K562 (cell line): ENCODE data around the gene WDR1. TPM values are rescaled to one million over a fixed set of nuclear protein-coding genes. Genes with fewer than 3 reads are reported as not detected.

Experiments used
- ARID2 ChIP-seq: fragments of 450-650 bp; IDR thresholded peaks from 2 replicates; pipeline ENCODE4 v1.6.1; 2017; ENCODE audit warnings: antibody characterized with exemption, mild to moderate bottlenecking
- ATF1 ChIP-seq, 2 experiments: fragments of 450-650 bp in 1 of 2; IDR thresholded peaks; 2 replicates each; pipeline ENCODE4 v1.6.1; 2016; ENCODE audit warnings: missing compliant biosample characterization in 1 of 2, missing genetic modification characterization in 1 of 2
- BRD9 ChIP-seq: fragments of 450-650 bp; IDR thresholded peaks from 2 replicates; pipeline ENCODE4 v1.6.1; 2018; ENCODE audit warnings: low read depth; ENCODE audit not compliant: partially characterized antibody
- BRF1 ChIP-seq: IDR thresholded peaks from 3 replicates; pipeline ENCODE4 v1.6.1; 2011; ENCODE audit warnings: borderline replicate concordance, mild to moderate bottlenecking; ENCODE audit not compliant: insufficient read length; ENCODE audit errors: extremely low read depth
- CBX5 ChIP-seq: IDR thresholded peaks from 2 replicates; pipeline ENCODE4 v1.6.1; 2014; ENCODE audit warnings: low read depth, borderline replicate concordance
- EP300 ChIP-seq: IDR thresholded peaks from 2 replicates; pipeline ENCODE4 v1.6.1; 2012; ENCODE audit warnings: low read length, improper control_type of control experiment
- FOXA3 ChIP-seq, 2 experiments: fragments of 450-650 bp in 1 of 2; sonication (generic) in 1 of 2; formaldehyde crosslinking; IDR thresholded peaks in 1 of 2; conservative IDR thresholded peaks in 1 of 2; 2 replicates each; pipeline versions ENCODE4 v1.4.0 to v1.8.0; 2020 to 2022; ENCODE audit warnings: mild to moderate bottlenecking in 2 of 2, missing genetic modification reagents in 1 of 2
- FOXK2 ChIP-seq, 2 experiments: fragments of 450-650 bp; IDR thresholded peaks in 1 of 2; conservative IDR thresholded peaks in 1 of 2; 2 replicates each; pipeline ENCODE4 v1.6.1; 2016; ENCODE audit warnings: low read depth in 2 of 2, mild to moderate bottlenecking in 1 of 2
- HNRNPL ChIP-seq: fragments of 200-400 bp; formaldehyde crosslinking; IDR thresholded peaks from 2 replicates; pipeline ENCODE4 v1.6.1; 2017; ENCODE audit warnings: low read depth, mild to moderate bottlenecking, low read length
- KLF16 ChIP-seq: IDR thresholded peaks from 2 replicates; pipeline ENCODE4 v1.6.1; 2016; ENCODE audit warnings: antibody characterized with exemption
- MAFG ChIP-seq: fragments of 450-650 bp; conservative IDR thresholded peaks from 2 replicates; pipeline ENCODE4 v1.6.1; 2016; ENCODE audit warnings: missing genetic modification characterization, missing compliant biosample characterization
- NFE2 ChIP-seq: IDR thresholded peaks from 2 replicates; pipeline ENCODE4 v1.6.1; 2014; ENCODE audit warnings: antibody characterized with exemption, low read depth
- OTX1 ChIP-seq: fragments of 450-650 bp; formaldehyde crosslinking; IDR thresholded peaks from 2 replicates; pipeline ENCODE4 v1.4.0; 2022; ENCODE audit warnings: mild to moderate bottlenecking
- RHOXF2B ChIP-seq: fragments of 250-450 bp; sonication (Bioruptor Pico); conservative IDR thresholded peaks from 2 replicates; pipeline ENCODE4 v1.5.1; 2021
- SMARCB1 ChIP-seq: IDR thresholded peaks from 2 replicates; pipeline ENCODE4 v1.6.1; 2011; ENCODE audit warnings: improper control_type of control experiment, low read depth; ENCODE audit not compliant: insufficient read length
- SMARCE1 ChIP-seq: fragments of 450-650 bp; IDR thresholded peaks from 2 replicates; pipeline ENCODE4 v1.7.1; 2016; ENCODE audit warnings: mild to moderate bottlenecking
- SOX6 ChIP-seq: fragments of 450-650 bp; IDR thresholded peaks from 2 replicates; pipeline ENCODE4 v1.6.1; 2014; ENCODE audit warnings: mild to moderate bottlenecking
- STAT5A ChIP-seq: IDR thresholded peaks from 2 replicates; pipeline ENCODE4 v1.6.1; 2012; ENCODE audit warnings: low read length, inconsistent platforms, borderline replicate concordance
- TCF7L2 ChIP-seq: fragments of 150-350 bp; IDR thresholded peaks from 2 replicates; pipeline ENCODE4 v1.6.1; 2016; ENCODE audit warnings: low read depth, mild to moderate bottlenecking, low read length, moderate library complexity
- THRAP3 ChIP-seq: fragments of 450-650 bp; IDR thresholded peaks from 2 replicates; pipeline ENCODE4 v1.6.1; 2016; ENCODE audit warnings: mild to moderate bottlenecking, inconsistent platforms, borderline replicate concordance
- TRIM28 ChIP-seq: fragments of 450-650 bp; IDR thresholded peaks from 2 replicates; pipeline ENCODE4 v1.6.1; 2017
- U2AF1 ChIP-seq: fragments of 200-400 bp; formaldehyde crosslinking; optimal IDR thresholded peaks from 2 replicates; pipeline ENCODE3; 2017; ENCODE audit warnings: mild to moderate bottlenecking, low read depth, low read length, moderate library complexity
- ZFPM2 ChIP-seq: fragments of 250-450 bp; sonication (Bioruptor Pico); IDR thresholded peaks from 2 replicates; pipeline ENCODE4 v1.5.1; 2022; ENCODE audit warnings: mild to moderate bottlenecking
- ZNF3 ChIP-seq: fragments of 250-450 bp; sonication (Bioruptor Pico); IDR thresholded peaks from 2 replicates; pipeline ENCODE4 v1.5.0; 2021; ENCODE audit warnings: mild to moderate bottlenecking, moderate library complexity
- ZSCAN29 ChIP-seq: fragments of 450-650 bp; IDR thresholded peaks from 2 replicates; pipeline ENCODE4 v1.6.1; 2017
- polyA plus RNA-seq, 8 experiments: library from polyadenylated mRNA; depleted of rRNA in 4 of 8; stranded (reverse) in 5 of 8; unstranded in 3 of 8; fragments of >200 nt; fragmentation: Nextera tagmentation in 2 of 8; fragmentation: Illumina TruSeq in 1 of 8; extraction: Ambion mirVana in 2 of 8; extraction: Trizol in 1 of 8; gene quantifications; 2 replicates each; pipeline versions ENCODE4 v1.2.1 to v1.2.3, GENCODE V29; 2011 to 2014; ENCODE audit warnings: inconsistent platforms in 1 of 8, missing spikeins in 1 of 8
- total RNA-seq, 7 experiments: library from RNA; depleted of rRNA in 6 of 7; stranded (reverse); fragments of >200 nt in 6 of 7; fragmentation: Illumina TruSeq in 2 of 7; extraction: Trizol in 2 of 7; gene quantifications; 2 replicates each; pipeline versions ENCODE4 v1.2.1 to v1.2.3, GENCODE V29; 2011 to 2021; ENCODE audit warnings: low replicate concordance in 1 of 7
- TF ChIP-seq, protein P1 (sequence below): fragments of 200-800 bp; sonication (Bioruptor generic); IDR thresholded peaks from 2 replicates; pipeline ENCODE4 v1.6.1; 2017; ENCODE audit warnings: missing genetic modification characterization, missing compliant biosample characterization
- TF ChIP-seq, protein P2 (sequence below), 2 experiments: fragments of 450-650 bp; conservative IDR thresholded peaks; 2 replicates each; pipeline ENCODE4 v1.6.1; 2017; ENCODE audit warnings: mild to moderate bottlenecking in 2 of 2, moderate library complexity in 2 of 2
- TF ChIP-seq, protein P3 (sequence below): fragments of 450-650 bp; IDR thresholded peaks from 2 replicates; pipeline ENCODE4 v1.6.1; 2017; ENCODE audit warnings: mild to moderate bottlenecking, moderate library complexity

Gene WDR1
- total and polyA plus RNA-seq, 9 of the 15 experiments (the other 6 are each of a cell fraction or from before 2014, with no cell fraction given), result 16.1 to 213 (median 125) TPM

DNA sequence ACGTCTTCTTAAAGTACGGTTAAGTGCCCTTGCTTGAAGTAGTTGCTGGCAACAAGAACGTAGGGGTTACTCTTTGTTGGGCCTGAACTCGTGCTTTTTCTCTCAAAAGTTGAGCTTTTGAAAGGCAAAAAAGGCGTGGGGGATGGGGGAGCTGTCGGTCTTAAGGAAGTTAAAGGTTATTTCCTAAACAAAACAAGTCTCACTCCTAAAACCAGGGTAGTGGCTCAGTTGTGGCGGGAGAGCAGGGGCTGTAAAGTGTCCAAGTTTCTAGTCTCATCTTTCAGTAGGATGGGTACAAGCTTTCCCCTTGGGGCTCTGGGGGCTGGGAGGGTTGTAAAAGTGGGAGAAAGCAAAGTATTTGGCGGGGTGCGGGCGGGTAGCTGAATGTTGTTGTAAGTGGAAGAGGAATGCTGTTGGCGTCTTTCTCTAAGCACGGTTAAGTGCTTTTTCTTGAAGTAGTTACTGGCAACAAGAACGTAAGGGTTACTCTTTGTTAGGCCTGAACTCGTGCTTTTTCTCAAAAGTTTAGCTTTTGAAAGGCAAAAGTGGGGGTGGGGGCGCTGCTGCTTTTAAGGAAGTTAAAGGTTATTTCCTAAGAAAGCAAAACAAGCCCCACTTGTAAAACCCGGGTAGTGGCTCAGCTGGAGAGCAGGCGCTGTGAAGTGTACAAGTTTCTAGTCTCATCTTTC lies 904 bp upstream of the WDR1 start (continued):
- 0 out of 2 replicates have a peak, but pooled peaks have one; percentile 6 for TF ChIP-seq STAT5A
- TF ChIP-seq FOXK2 (conservative IDR thresholded peaks at IDR 0.05 in 1 of 2, IDR thresholded peaks at IDR 0.05 in 1 of 2; ENCODE audit: low read depth in 2 of 2), result 0 out of 4 replicates have a peak, but pooled peaks of 1 of the 2 experiments have one; percentile 8
- TF ChIP-seq ZNF3, result no peak
- TF ChIP-seq NFE2, result no peak
- TF ChIP-seq BRF1, result no peak
- no peak for TF ChIP-seq HNRNPL
- TF ChIP-seq, protein P1, sequence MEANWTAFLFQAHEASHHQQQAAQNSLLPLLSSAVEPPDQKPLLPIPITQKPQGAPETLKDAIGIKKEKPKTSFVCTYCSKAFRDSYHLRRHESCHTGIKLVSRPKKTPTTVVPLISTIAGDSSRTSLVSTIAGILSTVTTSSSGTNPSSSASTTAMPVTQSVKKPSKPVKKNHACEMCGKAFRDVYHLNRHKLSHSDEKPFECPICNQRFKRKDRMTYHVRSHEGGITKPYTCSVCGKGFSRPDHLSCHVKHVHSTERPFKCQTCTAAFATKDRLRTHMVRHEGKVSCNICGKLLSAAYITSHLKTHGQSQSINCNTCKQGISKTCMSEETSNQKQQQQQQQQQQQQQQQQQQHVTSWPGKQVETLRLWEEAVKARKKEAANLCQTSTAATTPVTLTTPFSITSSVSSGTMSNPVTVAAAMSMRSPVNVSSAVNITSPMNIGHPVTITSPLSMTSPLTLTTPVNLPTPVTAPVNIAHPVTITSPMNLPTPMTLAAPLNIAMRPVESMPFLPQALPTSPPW (CRISPR knock-in tag), result no peak
- TF ChIP-seq, protein P2, sequence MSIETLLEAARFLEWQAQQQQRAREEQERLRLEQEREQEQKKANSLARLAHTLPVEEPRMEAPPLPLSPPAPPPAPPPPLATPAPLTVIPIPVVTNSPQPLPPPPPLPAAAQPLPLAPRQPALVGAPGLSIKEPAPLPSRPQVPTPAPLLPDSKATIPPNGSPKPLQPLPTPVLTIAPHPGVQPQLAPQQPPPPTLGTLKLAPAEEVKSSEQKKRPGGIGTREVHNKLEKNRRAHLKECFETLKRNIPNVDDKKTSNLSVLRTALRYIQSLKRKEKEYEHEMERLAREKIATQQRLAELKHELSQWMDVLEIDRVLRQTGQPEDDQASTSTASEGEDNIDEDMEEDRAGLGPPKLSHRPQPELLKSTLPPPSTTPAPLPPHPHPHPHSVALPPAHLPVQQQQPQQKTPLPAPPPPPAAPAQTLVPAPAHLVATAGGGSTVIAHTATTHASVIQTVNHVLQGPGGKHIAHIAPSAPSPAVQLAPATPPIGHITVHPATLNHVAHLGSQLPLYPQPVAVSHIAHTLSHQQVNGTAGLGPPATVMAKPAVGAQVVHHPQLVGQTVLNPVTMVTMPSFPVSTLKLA (conservative IDR thresholded peaks at IDR 0.05), result 0 out of 4 replicates have a peak, but pooled peaks of 1 of the 2 experiments have one; percentile 6
- TF ChIP-seq OTX1 (CRISPR knock-in tag), result peak; percentile 48; the same call in 1 of the 2 replicates
- peak; percentile 42 for TF ChIP-seq BRD9
- no peak for TF ChIP-seq CBX5
- TF ChIP-seq ATF1 (CRISPR knock-in tag; IDR thresholded peaks at IDR 0.05), result no peak
- peak; percentile 52 for TF ChIP-seq ATF1 (tag; IDR thresholded peaks at IDR 0.05)
- no peak for TF ChIP-seq ZFPM2 (CRISPR knock-in tag)
- TF ChIP-seq EP300, result no peak
- no peak for TF ChIP-seq MAFG (tag)
- peak; percentile 50; the same call in 1 of the 2 replicates for TF ChIP-seq ZSCAN29
- no peak for TF ChIP-seq TCF7L2
- no peak for TF ChIP-seq SOX6
- TF ChIP-seq FOXA3 (CRISPR knock-in tag; conservative IDR thresholded peaks at IDR 0.05 in 1 of 2, IDR thresholded peaks at IDR 0.05 in 1 of 2), result no peak
- no peak for TF ChIP-seq SMARCB1
- 0 out of 2 replicates have a peak, but pooled peaks have one; percentile 75 for TF ChIP-seq THRAP3
- TF ChIP-seq ARID2, result no peak
- no peak for TF ChIP-seq U2AF1
- TF ChIP-seq, protein P3, sequence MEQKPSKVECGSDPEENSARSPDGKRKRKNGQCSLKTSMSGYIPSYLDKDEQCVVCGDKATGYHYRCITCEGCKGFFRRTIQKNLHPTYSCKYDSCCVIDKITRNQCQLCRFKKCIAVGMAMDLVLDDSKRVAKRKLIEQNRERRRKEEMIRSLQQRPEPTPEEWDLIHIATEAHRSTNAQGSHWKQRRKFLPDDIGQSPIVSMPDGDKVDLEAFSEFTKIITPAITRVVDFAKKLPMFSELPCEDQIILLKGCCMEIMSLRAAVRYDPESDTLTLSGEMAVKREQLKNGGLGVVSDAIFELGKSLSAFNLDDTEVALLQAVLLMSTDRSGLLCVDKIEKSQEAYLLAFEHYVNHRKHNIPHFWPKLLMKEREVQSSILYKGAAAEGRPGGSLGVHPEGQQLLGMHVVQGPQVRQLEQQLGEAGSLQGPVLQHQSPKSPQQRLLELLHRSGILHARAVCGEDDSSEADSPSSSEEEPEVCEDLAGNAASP, result no peak
- TF ChIP-seq RHOXF2B (CRISPR knock-in tag), result no peak
- no peak for TF ChIP-seq TRIM28
- no peak for TF ChIP-seq KLF16
- 0 out of 2 replicates have a peak, but pooled peaks have one; percentile 13 for TF ChIP-seq SMARCE1
